Hepatocyte (in vitro differentiated cells): ENCODE data around the gene NRG3.

Source experiments
- EZH2 ChIP-seq: fragments of 200-600 bp; sonication (generic); IDR thresholded peaks from 2 replicates; pipeline ENCODE4 v1.6.1; 2016; ENCODE audit warnings: antibody characterized with exemption, mild to moderate bottlenecking, borderline replicate concordance
- EZH2phosphoT487 ChIP-seq: fragments of 200-600 bp; sonication (generic); IDR thresholded peaks from one replicate; pipeline ENCODE4 v1.6.1; 2018; ENCODE audit warnings: antibody characterized with exemption, mild to moderate bottlenecking, low read depth, moderate library complexity; ENCODE audit not compliant: unreplicated experiment, severe bottlenecking
- TF ChIP-seq, protein P1 (sequence below): fragments of 200-600 bp; sonication (generic); IDR thresholded peaks from 2 replicates; pipeline ENCODE4 v1.5.1; 2016; ENCODE audit warnings: antibody characterized with exemption, mild to moderate bottlenecking; ENCODE audit not compliant: poor library complexity

DNA sequence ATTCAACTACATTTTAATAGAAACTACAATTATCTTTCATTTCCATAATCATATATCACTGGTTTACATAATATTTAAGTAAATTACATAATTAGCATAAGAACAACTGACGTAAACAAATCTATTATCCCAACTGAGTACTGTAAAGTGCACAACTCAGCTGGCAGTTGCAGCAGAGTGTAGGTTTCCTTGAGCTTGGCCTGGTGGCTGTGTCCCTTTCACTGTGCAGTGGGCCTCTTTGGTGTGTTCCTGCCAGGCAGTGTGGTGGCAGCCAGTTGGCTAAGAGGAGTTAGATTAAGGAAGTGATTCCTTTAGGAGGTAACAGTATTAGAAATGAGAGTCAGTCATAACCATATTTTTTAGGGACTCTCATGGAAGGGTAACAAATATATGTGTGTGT is 7.0 kb downstream of the NRG3 start:
- TF ChIP-seq EZH2phosphoT487, result no peak
- TF ChIP-seq, protein P1, sequence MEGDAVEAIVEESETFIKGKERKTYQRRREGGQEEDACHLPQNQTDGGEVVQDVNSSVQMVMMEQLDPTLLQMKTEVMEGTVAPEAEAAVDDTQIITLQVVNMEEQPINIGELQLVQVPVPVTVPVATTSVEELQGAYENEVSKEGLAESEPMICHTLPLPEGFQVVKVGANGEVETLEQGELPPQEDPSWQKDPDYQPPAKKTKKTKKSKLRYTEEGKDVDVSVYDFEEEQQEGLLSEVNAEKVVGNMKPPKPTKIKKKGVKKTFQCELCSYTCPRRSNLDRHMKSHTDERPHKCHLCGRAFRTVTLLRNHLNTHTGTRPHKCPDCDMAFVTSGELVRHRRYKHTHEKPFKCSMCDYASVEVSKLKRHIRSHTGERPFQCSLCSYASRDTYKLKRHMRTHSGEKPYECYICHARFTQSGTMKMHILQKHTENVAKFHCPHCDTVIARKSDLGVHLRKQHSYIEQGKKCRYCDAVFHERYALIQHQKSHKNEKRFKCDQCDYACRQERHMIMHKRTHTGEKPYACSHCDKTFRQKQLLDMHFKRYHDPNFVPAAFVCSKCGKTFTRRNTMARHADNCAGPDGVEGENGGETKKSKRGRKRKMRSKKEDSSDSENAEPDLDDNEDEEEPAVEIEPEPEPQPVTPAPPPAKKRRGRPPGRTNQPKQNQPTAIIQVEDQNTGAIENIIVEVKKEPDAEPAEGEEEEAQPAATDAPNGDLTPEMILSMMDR, result no peak
- TF ChIP-seq EZH2, result no peak
